ACC112 (cell line): ENCODE results near the gene MARS1.
"Not testable (repeated sequence)": the region's sequence is repeated elsewhere in the genome, so short reads cannot be mapped to it uniquely, and the experiment has no call there.

Experiments used
- H2AFZ ChIP-seq: fragments of 200-600 bp; sonication (generic); one replicate; pipeline ENCODE4 v1.6.0; 2017; ENCODE audit warnings: antibody characterized with exemption, low read length; ENCODE audit not compliant: unreplicated experiment
- H3K27ac ChIP-seq: fragments of 200-600 bp; sonication (generic); 2 replicates; pipeline ENCODE4 v1.5.1; 2014; ENCODE audit warnings: low read depth, mild to moderate bottlenecking, antibody characterized with exemption, low read length, moderate library complexity
- H3K27me3 ChIP-seq: fragments of 200-600 bp; sonication (generic); 2 replicates; pipeline ENCODE4 v1.6.1; 2014; ENCODE audit warnings: mild to moderate bottlenecking, antibody characterized with exemption, low read length, moderate library complexity, mixed read lengths; ENCODE audit not compliant: insufficient read depth
- H3K36me3 ChIP-seq: fragments of 200-600 bp; sonication (generic); 2 replicates; pipeline ENCODE4 v1.6.1; 2016; ENCODE audit warnings: mild to moderate bottlenecking, antibody characterized with exemption, low read length, moderate library complexity, mixed read lengths; ENCODE audit not compliant: insufficient read depth
- H3K4me1 ChIP-seq: fragments of 200-600 bp; sonication (generic); one replicate; pipeline ENCODE4 v1.6.1; 2016; ENCODE audit warnings: low read length, mixed read lengths; ENCODE audit not compliant: insufficient read depth, unreplicated experiment, control insufficient read depth
- H3K4me3 ChIP-seq: fragments of 200-600 bp; sonication (generic); 2 replicates; pipeline ENCODE4 v1.5.1; 2014; ENCODE audit warnings: mild to moderate bottlenecking, low read depth, low read length
- H3K79me2 ChIP-seq: fragments of 200-600 bp; sonication (generic); one replicate; pipeline ENCODE4 v1.6.0; 2016; ENCODE audit warnings: low read length; ENCODE audit not compliant: control insufficient read depth, unreplicated experiment, insufficient read depth

Gene MARS1

GRCh38 chr12:57511588-57512325 is 23.9 kb downstream of the MARS1 start:
- no peak overlapping the region for H2AFZ ChIP-seq
- no peaks in the 10 kb centered on the region for H3K27me3 ChIP-seq
- H3K79me2 ChIP-seq: no peaks in the 10 kb centered on the region
- H3K4me1 ChIP-seq: no peaks in the 10 kb centered on the region
- peaks cover 14% of the 10 kb centered on the region for H3K36me3 ChIP-seq
- H3K4me3 ChIP-seq: no peak overlapping the region
- H3K27ac ChIP-seq: no peak overlapping the region

GRCh38 chr12:57512665-57513064 is 24.8 kb downstream of the MARS1 start:
- peaks cover 4% of the 10 kb centered on the region for H3K79me2 ChIP-seq
- H3K4me3 ChIP-seq: no peak overlapping the region
- H3K4me1 ChIP-seq: peaks cover 9% of the 10 kb centered on the region
- H3K27me3 ChIP-seq: no peaks in the 10 kb centered on the region
- peaks cover 20% of the 10 kb centered on the region for H3K36me3 ChIP-seq
- H3K27ac ChIP-seq: no peak overlapping the region
- H2AFZ ChIP-seq: no peak overlapping the region

GRCh38 chr12:57513266-57513665 is 25.4 kb downstream of the MARS1 start:
- Histone ChIP-seq H3K36me3 (peaks cover 20% of the 10 kb centered on the region), H3K79me2 (peaks cover 10% of the 10 kb centered on the region), H3K27me3 (no peaks in the 10 kb centered on the region), H3K27ac (no peak overlapping the region), H2AFZ (no peak overlapping the region), H3K4me3 (no peak overlapping the region), H3K4me1 (peaks cover 11% of the 10 kb centered on the region)

- not testable (repeated sequence) for H3K4me3 ChIP-seq, H3K27ac ChIP-seq, H2AFZ ChIP-seq, H3K27me3 ChIP-seq
- H3K4me1 ChIP-seq: peaks cover 15% of the 10 kb centered on the region
- peaks cover 20% of the 10 kb centered on the region for H3K36me3 ChIP-seq
- H3K79me2 ChIP-seq: peaks cover 15% of the 10 kb centered on the region
These were observed 25.8 kb downstream of the MARS1 start for GRCh38 chr12:57513677-57514076.

GRCh38 chr12:57514246-57514645 is 26.4 kb downstream of the MARS1 start:
- peaks cover 21% of the 10 kb centered on the region for H3K36me3 ChIP-seq
- H2AFZ ChIP-seq, H3K4me3 ChIP-seq, H3K27me3 ChIP-seq, H3K27ac ChIP-seq: not testable (repeated sequence)
- H3K4me1 ChIP-seq: peaks cover 20% of the 10 kb centered on the region
- peaks cover 20% of the 10 kb centered on the region for H3K79me2 ChIP-seq

DNA sequence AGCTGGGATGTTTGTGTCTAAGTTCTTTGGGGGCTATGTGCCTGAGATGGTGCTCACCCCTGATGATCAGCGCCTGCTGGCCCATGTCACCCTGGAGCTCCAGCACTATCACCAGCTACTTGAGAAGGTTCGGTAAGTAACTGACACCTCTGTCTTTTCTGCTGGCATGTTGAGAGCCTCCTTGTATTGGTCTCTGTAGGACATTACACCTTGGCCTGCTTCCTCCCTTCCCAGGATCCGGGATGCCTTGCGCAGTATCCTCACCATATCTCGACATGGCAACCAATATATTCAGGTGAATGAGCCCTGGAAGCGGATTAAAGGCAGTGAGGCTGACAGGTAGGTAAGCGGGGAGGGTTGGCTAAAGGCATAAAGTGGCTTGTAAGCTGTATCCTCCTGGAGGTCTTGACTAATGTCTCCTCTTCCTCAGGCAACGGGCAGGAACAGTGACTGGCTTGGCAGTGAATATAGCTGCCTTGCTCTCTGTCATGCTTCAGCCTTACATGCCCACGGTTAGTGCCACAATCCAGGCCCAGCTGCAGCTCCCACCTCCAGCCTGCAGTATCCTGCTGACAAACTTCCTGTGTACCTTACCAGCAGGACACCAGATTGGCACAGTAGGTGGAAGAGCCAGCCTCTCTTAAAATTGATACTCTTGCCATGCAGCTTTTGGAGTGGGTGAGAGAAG is 27.0 kb downstream of the MARS1 start:
- Histone ChIP-seq H2AFZ (no peak overlapping the region), H3K4me1 (peaks cover 21% of the 10 kb centered on the region), H3K79me2 (peaks cover 26% of the 10 kb centered on the region), H3K27me3 (no peaks in the 10 kb centered on the region), H3K4me3 (no peak overlapping the region), H3K27ac (0 out of 2 replicates have a peak overlapping the region, but pooled peaks have one; percentile 22), H3K36me3 (peaks cover 23% of the 10 kb centered on the region)

GRCh38 chr12:57515408-57515933 is 27.6 kb downstream of the MARS1 start:
- no peaks in the 10 kb centered on the region for H3K27me3 ChIP-seq
- H2AFZ ChIP-seq: no peak overlapping the region
- no peak overlapping the region for H3K4me3 ChIP-seq
- H3K79me2 ChIP-seq: peaks cover 30% of the 10 kb centered on the region
- H3K36me3 ChIP-seq: peaks cover 23% of the 10 kb centered on the region
- peaks cover 21% of the 10 kb centered on the region for H3K4me1 ChIP-seq
- peak overlapping the region; percentile 22; the same call in 1 of the 2 replicates for H3K27ac ChIP-seq

DNA sequence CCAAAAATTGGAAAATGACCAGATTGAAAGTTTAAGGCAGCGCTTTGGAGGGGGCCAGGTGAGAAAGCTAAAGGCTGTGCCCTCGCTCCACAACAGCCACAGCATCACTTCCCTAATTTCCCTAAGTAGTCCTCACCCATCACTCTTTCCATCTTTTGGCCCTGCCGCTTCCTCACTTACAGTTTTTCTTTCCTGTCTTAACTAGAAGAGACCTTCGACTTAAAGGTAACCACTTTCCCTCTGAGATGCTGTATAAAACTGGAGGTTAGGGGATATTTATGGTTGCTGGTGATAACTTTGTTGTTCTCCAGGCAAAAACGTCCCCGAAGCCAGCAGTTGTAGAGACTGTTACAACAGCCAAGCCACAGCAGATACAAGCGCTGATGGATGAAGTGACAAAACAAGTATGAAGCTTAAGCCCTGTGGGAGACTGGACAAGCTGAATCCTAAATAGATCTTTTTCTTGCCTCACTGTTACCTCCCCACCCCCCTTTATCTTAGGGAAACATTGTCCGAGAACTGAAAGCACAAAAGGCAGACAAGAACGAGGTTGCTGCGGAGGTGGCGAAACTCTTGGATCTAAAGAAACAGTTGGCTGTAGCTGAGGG is 28.2 kb downstream of the MARS1 start:
- no peak overlapping the region for H2AFZ ChIP-seq
- H3K4me1 ChIP-seq: peaks cover 24% of the 10 kb centered on the region
- H3K27me3 ChIP-seq: no peaks in the 10 kb centered on the region
- no peak overlapping the region for H3K4me3 ChIP-seq
- H3K36me3 ChIP-seq: peaks cover 23% of the 10 kb centered on the region
- peaks cover 30% of the 10 kb centered on the region for H3K79me2 ChIP-seq
- H3K27ac ChIP-seq: peak overlapping the region; percentile 22; the same call in 1 of the 2 replicates

- Histone ChIP-seq H3K79me2 (peaks cover 30% of the 10 kb centered on the region), H3K27ac (no peak overlapping the region), H3K36me3 (peaks cover 22% of the 10 kb centered on the region), H3K27me3 (no peaks in the 10 kb centered on the region), H2AFZ (no peak overlapping the region), H3K4me3 (no peak overlapping the region; the same call in 1 of the 2 replicates), H3K4me1 (peaks cover 30% of the 10 kb centered on the region)
These were observed 28.8 kb downstream of the MARS1 start for GRCh38 chr12:57516617-57517153.

- Histone ChIP-seq H3K4me3 (peak overlapping the region; percentile 93), H3K4me1 (peaks cover 36% of the 10 kb centered on the region), H3K79me2 (peaks cover 30% of the 10 kb centered on the region), H3K36me3 (peaks cover 17% of the 10 kb centered on the region), H3K27me3 (no peaks in the 10 kb centered on the region), H3K27ac (no peak overlapping the region), H2AFZ (no peak overlapping the region)
These were observed 29.3 kb downstream of the MARS1 start for GRCh38 chr12:57517187-57517586.
